Measurements from ENCODE around the gene CPNE6.

The CPNE6 gene

GRCh38 chr14:24113801-24114531 is 42.6 kb downstream of the CPNE6 start (continued):
- TF ChIP-seq KLF17 (tag by site-specific recombination; IDR thresholded peaks at IDR 0.05) = peak; percentile 67; the same call in 1 of the 2 replicates
- no peak for TF ChIP-seq ZNF555 (tag by site-specific recombination; conservative IDR thresholded peaks at IDR 0.05)
- TF ChIP-seq ZBTB21 (tag by site-specific recombination; IDR thresholded peaks at IDR 0.05) = no peak; the same call in 1 of the 2 replicates
- no peak; the same call in 1 of the 2 replicates for TF ChIP-seq HIC1 (tag by site-specific recombination; IDR thresholded peaks at IDR 0.05)
- TF ChIP-seq ZNF2 (tag by site-specific recombination; IDR thresholded peaks at IDR 0.05) = peak; percentile 48; the same call in 1 of the 2 replicates
- no peak for TF ChIP-seq GLI4 (tag by site-specific recombination; IDR thresholded peaks at IDR 0.05)
- TF ChIP-seq ZBTB10 (tag by site-specific recombination; IDR thresholded peaks at IDR 0.05) = no peak
- TF ChIP-seq ZNF324 (tag by site-specific recombination; IDR thresholded peaks at IDR 0.05) = peak; percentile 55
- TF ChIP-seq SALL2 (tag by site-specific recombination; IDR thresholded peaks at IDR 0.05; ENCODE audit: borderline replicate concordance) = no peak
- TF ChIP-seq REPIN1 (tag by site-specific recombination; IDR thresholded peaks at IDR 0.05; ENCODE audit: low read depth) = no peak
- no peak; the same call in 1 of the 2 replicates for TF ChIP-seq CTCF (tag by site-specific recombination; IDR thresholded peaks at IDR 0.05)
- peak; percentile 90 for TF ChIP-seq ZNF239 (tag by site-specific recombination; IDR thresholded peaks at IDR 0.05)
- TF ChIP-seq ZNF19 (tag by site-specific recombination; IDR thresholded peaks at IDR 0.05; ENCODE audit: low read depth) = no peak
- TF ChIP-seq ZIC2 (tag by site-specific recombination; IDR thresholded peaks at IDR 0.05) = peak; percentile 78
- TF ChIP-seq REST (tag by site-specific recombination; IDR thresholded peaks at IDR 0.05) = peak; percentile 83
- peak; percentile 87 for TF ChIP-seq ZNF335 (tag by site-specific recombination; conservative IDR thresholded peaks at IDR 0.05)
- TF ChIP-seq AEBP2 (tag by site-specific recombination; IDR thresholded peaks at IDR 0.05; ENCODE audit: borderline replicate concordance) = no peak
- peak; percentile 99 for TF ChIP-seq ZNF398 (tag by site-specific recombination; IDR thresholded peaks at IDR 0.05)
- TF ChIP-seq ZNF585B (tag by site-specific recombination; IDR thresholded peaks at IDR 0.05) = no peak
- no peak for TF ChIP-seq ZNF513 (tag by site-specific recombination; IDR thresholded peaks at IDR 0.05)
- TF ChIP-seq ZNF544 (tag by site-specific recombination; IDR thresholded peaks at IDR 0.05) = no peak
- peak; percentile 57; the same call in 1 of the 2 replicates for TF ChIP-seq ZNF24 (tag by site-specific recombination; IDR thresholded peaks at IDR 0.05)

Measured in HEK293 (cell line).